MM.1S (cell line): Measurements from ENCODE around the gene KAT5.
"Not testable (repeated sequence)": the region's sequence is repeated elsewhere in the genome, so short reads cannot be mapped to it uniquely, and the experiment has no call there.

Experiments
- DNase-seq: peaks from one replicate; pipeline ENCODE4 v3.0.0-alpha.2; 2015
- H2AFZ ChIP-seq: fragments of 300-600 bp; sonication (generic); 2 replicates; pipeline ENCODE4 v1.6.0; 2016; ENCODE audit warnings: antibody characterized with exemption, low read length
- H3F3A ChIP-seq: fragments of 300-600 bp; sonication (generic); 2 replicates; pipeline ENCODE4 v1.6.1; 2016; ENCODE audit warnings: mild to moderate bottlenecking, antibody characterized with exemption, low read length, moderate library complexity, mixed read lengths; ENCODE audit not compliant: insufficient read depth
- H3K27ac ChIP-seq: fragments of 300-600 bp; sonication (generic); 2 replicates; pipeline ENCODE4 v1.5.1; 2016; ENCODE audit warnings: mild to moderate bottlenecking, low read length
- H3K27me3 ChIP-seq: fragments of 300-600 bp; sonication (generic); replicated peaks from 2 replicates; pipeline ENCODE4 v1.6.0; 2016; ENCODE audit warnings: low read length; ENCODE audit not compliant: insufficient read depth
- H3K36me3 ChIP-seq: fragments of 300-600 bp; sonication (generic); replicated peaks from 2 replicates; pipeline ENCODE4 v1.6.1; 2016; ENCODE audit warnings: mild to moderate bottlenecking, low read length, mixed read lengths; ENCODE audit not compliant: insufficient read depth
- H3K4me1 ChIP-seq: fragments of 300-600 bp; sonication (generic); 2 replicates; pipeline ENCODE4 v1.6.1; 2016; ENCODE audit warnings: low read length, mixed read lengths
- H3K4me2 ChIP-seq: fragments of 300-600 bp; sonication (generic); 2 replicates; pipeline ENCODE4 v1.6.0; 2016; ENCODE audit warnings: low read depth, low read length
- H3K4me3 ChIP-seq: fragments of 300-600 bp; sonication (generic); 2 replicates; pipeline ENCODE4 v1.5.1; 2016; ENCODE audit warnings: low read length, mixed read lengths
- H3K79me2 ChIP-seq: fragments of 300-600 bp; sonication (generic); 2 replicates; pipeline ENCODE4 v1.6.1; 2016; ENCODE audit warnings: mixed run types, low read length, mixed read lengths
- H3K9ac ChIP-seq: fragments of 300-600 bp; sonication (generic); 2 replicates; pipeline ENCODE4 v1.6.1; 2016; ENCODE audit warnings: low read length, mixed read lengths
- H3K9me2 ChIP-seq: fragments of 300-600 bp; sonication (generic); replicated peaks from 2 replicates; pipeline ENCODE4 v1.6.1; 2016; ENCODE audit warnings: mild to moderate bottlenecking, low read length, mixed read lengths; ENCODE audit not compliant: insufficient read depth
- H3K9me3 ChIP-seq: fragments of 300-600 bp; sonication (generic); replicated peaks from 2 replicates; pipeline ENCODE4 v1.6.1; 2016; ENCODE audit warnings: mild to moderate bottlenecking, low read length, mixed read lengths; ENCODE audit not compliant: insufficient read depth
- H4K20me1 ChIP-seq: fragments of 300-600 bp; sonication (generic); 2 replicates; pipeline ENCODE4 v1.6.1; 2016; ENCODE audit warnings: mild to moderate bottlenecking, low read length, moderate library complexity, mixed read lengths; ENCODE audit not compliant: insufficient read depth
- CTCF ChIP-seq: fragments of 300-600 bp; sonication (generic); IDR thresholded peaks from 2 replicates; pipeline ENCODE4 v1.5.1; 2016; ENCODE audit warnings: antibody characterized with exemption, low read length, mixed read lengths
- EZH2 ChIP-seq: fragments of 300-600 bp; sonication (generic); optimal IDR thresholded peaks from 2 replicates; pipeline ENCODE3; 2017; ENCODE audit warnings: low read depth, mild to moderate bottlenecking, antibody characterized with exemption, low read length, mixed read lengths
- EZH2phosphoT487 ChIP-seq: fragments of 300-600 bp; sonication (generic); IDR thresholded peaks from 2 replicates; pipeline ENCODE4 v1.6.1; 2018; ENCODE audit warnings: antibody characterized with exemption, low read length

KAT5 gene

GRCh38 chr11:65672180-65672860, 39.7 kb upstream of the KAT5 start:
- TF ChIP-seq EZH2 = no peak
- no peak for TF ChIP-seq CTCF
- no peak for TF ChIP-seq EZH2phosphoT487
- H3K4me3 ChIP-seq = no peak overlapping the region
- no peaks in the 10 kb centered on the region for H3K9me3 ChIP-seq
- H3K9ac ChIP-seq = no peak overlapping the region
- H4K20me1 ChIP-seq = no peaks in the 10 kb centered on the region
- H2AFZ ChIP-seq = no peak overlapping the region
- no peak overlapping the region for H3K27ac ChIP-seq
- H3K27me3 ChIP-seq = no peaks in the 10 kb centered on the region
- no peaks in the 10 kb centered on the region for H3F3A ChIP-seq
- H3K79me2 ChIP-seq = no peaks in the 10 kb centered on the region
- DNase-seq = no peak
- H3K4me2 ChIP-seq = no peak overlapping the region
- no peaks in the 10 kb centered on the region for H3K9me2 ChIP-seq
- no peaks in the 10 kb centered on the region for H3K36me3 ChIP-seq
- no peaks in the 10 kb centered on the region for H3K4me1 ChIP-seq

GRCh38 chr11:65672982-65673381, 39.1 kb upstream of the KAT5 start:
- H3K9ac ChIP-seq = no peak overlapping the region
- H4K20me1 ChIP-seq = no peaks in the 10 kb centered on the region
- no peak for DNase-seq
- H3K9me2 ChIP-seq = no peaks in the 10 kb centered on the region
- no peaks in the 10 kb centered on the region for H3K36me3 ChIP-seq
- no peaks in the 10 kb centered on the region for H3K27me3 ChIP-seq
- H3F3A ChIP-seq = no peaks in the 10 kb centered on the region
- H3K9me3 ChIP-seq = no peaks in the 10 kb centered on the region
- TF ChIP-seq CTCF (no peak), EZH2 (no peak), EZH2phosphoT487 (no peak)
- H3K27ac ChIP-seq = no peak overlapping the region
- no peaks in the 10 kb centered on the region for H3K79me2 ChIP-seq
- no peaks in the 10 kb centered on the region for H3K4me1 ChIP-seq
- H3K4me2 ChIP-seq = no peak overlapping the region
- H2AFZ ChIP-seq = no peak overlapping the region
- H3K4me3 ChIP-seq = no peak overlapping the region

GRCh38 chr11:65680192-65680743, 31.8 kb upstream of the KAT5 start:
- no peaks in the 10 kb centered on the region for H3K9me2 ChIP-seq
- DNase-seq = no peak
- no peak overlapping the region for H3K27ac ChIP-seq
- H3K4me2 ChIP-seq = no peak overlapping the region
- no peak overlapping the region for H2AFZ ChIP-seq
- H4K20me1 ChIP-seq = no peaks in the 10 kb centered on the region
- no peak overlapping the region for H3K9ac ChIP-seq
- no peaks in the 10 kb centered on the region for H3K9me3 ChIP-seq
- no peak for TF ChIP-seq EZH2phosphoT487
- TF ChIP-seq EZH2 = no peak
- TF ChIP-seq CTCF = no peak
- H3K27me3 ChIP-seq = no peaks in the 10 kb centered on the region
- no peaks in the 10 kb centered on the region for H3K79me2 ChIP-seq
- no peaks in the 10 kb centered on the region for H3K4me1 ChIP-seq
- H3K36me3 ChIP-seq = no peaks in the 10 kb centered on the region
- no peak overlapping the region for H3K4me3 ChIP-seq
- no peaks in the 10 kb centered on the region for H3F3A ChIP-seq

GRCh38 chr11:65683480-65683879, 28.6 kb upstream of the KAT5 start:
- H2AFZ ChIP-seq, H3K4me1 ChIP-seq, H4K20me1 ChIP-seq, H3K9ac ChIP-seq, H3K79me2 ChIP-seq, H3F3A ChIP-seq, H3K36me3 ChIP-seq, H3K4me2 ChIP-seq, DNase-seq, H3K9me2 ChIP-seq, H3K27ac ChIP-seq, H3K27me3 ChIP-seq, H3K9me3 ChIP-seq, H3K4me3 ChIP-seq: not testable (repeated sequence)
